Coronary artery (tissue), 2 donors: Measurements from ENCODE around the gene CETP.

Experiments used
- DNase-seq: peaks from one replicate; pipeline ENCODE4 v3.0.0-alpha.2; 2017; ENCODE audit warnings: low spot score
- H3K27ac ChIP-seq, 2 donors: fragments of 200-600 bp; sonication (generic); one replicate each; pipeline ENCODE4 v1.5.1; 2016 to 2019
- H3K4me3 ChIP-seq: fragments of 200-600 bp; sonication (generic); 2 replicates; pipeline ENCODE4 v1.5.1; 2016; ENCODE audit warnings: mild to moderate bottlenecking, moderate library complexity
- CTCF ChIP-seq: fragments of 200-600 bp; sonication (generic); IDR thresholded peaks from one replicate; pipeline ENCODE4 v1.5.1; 2019; ENCODE audit warnings: antibody characterized with exemption

The CETP gene

DNA sequence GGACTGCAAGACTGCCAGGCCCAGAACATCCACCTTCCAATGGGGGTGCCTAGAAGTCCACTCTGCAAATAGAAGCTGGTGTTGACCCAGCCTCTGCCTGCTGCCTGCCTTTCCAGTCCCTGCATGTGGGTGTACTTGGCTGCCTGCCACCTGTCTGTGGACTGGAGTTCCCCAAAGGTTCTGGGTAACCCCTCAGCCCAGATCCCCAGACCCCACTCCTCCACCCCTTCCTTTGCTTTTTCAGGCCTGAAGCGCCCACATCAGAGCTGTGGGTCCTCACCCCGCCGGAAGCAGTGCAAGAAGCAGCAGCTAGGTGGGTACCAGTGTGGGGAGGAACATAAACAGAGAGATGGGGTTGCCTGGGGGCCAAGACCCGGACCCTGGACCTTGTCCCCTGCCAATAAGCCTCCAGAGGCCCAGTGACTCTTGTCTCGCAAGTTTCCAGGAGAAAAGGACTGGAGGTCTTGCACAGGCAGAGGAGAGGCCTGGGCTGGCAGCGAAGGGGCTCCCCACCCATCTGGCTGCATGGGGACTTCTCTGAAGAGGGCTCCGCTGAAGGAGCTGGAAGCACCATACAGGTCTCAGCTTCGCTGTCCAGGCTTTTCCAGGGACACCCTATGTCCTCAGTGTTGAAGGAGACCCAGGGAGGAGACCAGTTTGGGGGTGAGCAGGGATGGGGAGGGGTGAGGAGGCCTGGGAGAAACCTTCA, 61.9 kb downstream of the CETP start:
- DNase-seq = no peak
- no peak for TF ChIP-seq CTCF
- no peak overlapping the region for H3K4me3 ChIP-seq
- no peak overlapping the region for H3K27ac ChIP-seq

GRCh38 chr16:57024894-57025680, 63.3 kb downstream of the CETP start:
- Histone ChIP-seq H3K27ac (no peak overlapping the region), H3K4me3 (no peak overlapping the region)
- no peak for TF ChIP-seq CTCF
- no peak for DNase-seq

DNA sequence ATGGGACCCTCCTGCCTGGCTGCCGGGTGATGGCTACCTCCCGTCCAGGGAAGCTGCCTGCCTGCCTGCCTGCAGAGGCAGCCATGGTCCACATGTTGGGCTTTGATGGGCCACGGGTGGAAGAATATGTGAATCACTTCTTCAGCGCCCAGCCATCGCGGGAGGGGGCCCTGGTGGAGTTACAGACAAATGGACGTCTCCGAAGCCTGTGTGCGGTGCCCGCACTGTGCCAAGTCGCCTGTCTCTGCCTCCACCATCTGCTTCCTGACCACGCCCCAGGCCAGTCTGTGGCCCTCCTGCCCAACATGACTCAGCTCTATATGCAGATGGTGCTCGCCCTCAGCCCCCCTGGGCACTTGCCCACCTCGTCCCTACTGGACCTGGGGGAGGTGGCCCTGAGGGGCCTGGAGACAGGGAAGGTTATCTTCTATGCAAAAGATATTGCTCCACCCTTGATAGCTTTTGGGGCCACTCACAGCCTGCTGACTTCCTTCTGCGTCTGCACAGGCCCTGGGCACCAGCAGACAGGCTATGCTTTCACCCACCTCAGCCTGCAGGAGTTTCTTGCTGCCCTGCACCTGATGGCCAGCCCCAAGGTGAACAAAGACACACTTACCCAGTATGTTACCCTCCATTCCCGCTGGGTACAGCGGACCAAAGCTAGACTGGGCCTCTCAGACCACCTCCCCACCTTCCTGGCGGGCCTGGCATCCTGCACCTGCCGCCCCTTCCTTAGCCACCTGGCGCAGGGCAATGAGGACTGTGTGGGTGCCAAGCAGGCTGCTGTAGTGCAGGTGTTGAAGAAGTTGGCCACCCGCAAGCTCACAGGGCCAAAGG, 64.4 kb downstream of the CETP start:
- Histone ChIP-seq H3K4me3 (no peak overlapping the region), H3K27ac (no peak overlapping the region)
- no peak for TF ChIP-seq CTCF
- DNase-seq = no peak

DNA sequence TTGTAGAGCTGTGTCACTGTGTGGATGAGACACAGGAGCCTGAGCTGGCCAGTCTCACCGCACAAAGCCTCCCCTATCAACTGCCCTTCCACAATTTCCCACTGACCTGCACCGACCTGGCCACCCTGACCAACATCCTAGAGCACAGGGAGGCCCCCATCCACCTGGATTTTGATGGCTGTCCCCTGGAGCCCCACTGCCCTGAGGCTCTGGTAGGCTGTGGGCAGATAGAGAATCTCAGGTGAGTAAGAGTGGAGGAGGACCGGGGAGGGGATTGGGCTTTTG, 65.0 kb downstream of the CETP start:
- Histone ChIP-seq H3K27ac (no peak overlapping the region), H3K4me3 (no peak overlapping the region)
- no peak for TF ChIP-seq CTCF
- DNase-seq = no peak

DNA sequence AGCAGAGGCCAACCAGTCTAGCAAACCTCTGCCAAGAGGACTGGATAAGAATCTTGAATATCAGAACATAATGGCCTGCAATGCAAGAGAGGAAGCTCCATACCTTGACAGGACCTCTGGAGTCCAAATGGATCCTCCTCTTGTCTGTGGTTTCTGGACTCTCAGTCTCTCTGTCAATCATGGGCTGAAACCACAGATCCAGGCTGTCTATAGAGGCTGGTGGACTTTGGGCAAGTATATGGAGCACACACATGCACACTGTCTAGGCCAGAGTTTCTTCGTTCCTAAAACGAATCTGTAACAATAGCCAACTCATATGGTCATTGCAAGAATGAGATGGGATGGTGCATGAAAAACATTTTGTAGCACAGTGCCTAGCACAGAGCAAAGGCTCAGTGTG, 65.3 kb downstream of the CETP start:
- no peak overlapping the region for H3K4me3 ChIP-seq
- no peak for DNase-seq
- TF ChIP-seq CTCF = no peak
- H3K27ac ChIP-seq = no peak overlapping the region

- TF ChIP-seq CTCF = no peak
- Histone ChIP-seq H3K27ac (no peak overlapping the region), H3K4me3 (no peak overlapping the region)
- no peak for DNase-seq
Measured at GRCh38 chr16:57028086-57028485, 66.3 kb downstream of the CETP start.
